Glomerular endothelial cell (primary cell): ENCODE measurements around the gene RDH8. TPM values are rescaled to one million over a fixed set of nuclear protein-coding genes. Genes with fewer than 3 reads are reported as not detected.

Source experiments
- DNase-seq: peaks from one replicate; pipeline ENCODE4 v3.0.0-alpha.2; 2011; ENCODE audit warnings: low read depth, low spot score; ENCODE audit errors: extremely low read depth
- total RNA-seq: library from RNA; depleted of rRNA; stranded (reverse); fragments of >200 nt; gene quantifications from 2 replicates; pipeline ENCODE4 v1.2.3, GENCODE V29; 2015

RDH8 gene, protein sequence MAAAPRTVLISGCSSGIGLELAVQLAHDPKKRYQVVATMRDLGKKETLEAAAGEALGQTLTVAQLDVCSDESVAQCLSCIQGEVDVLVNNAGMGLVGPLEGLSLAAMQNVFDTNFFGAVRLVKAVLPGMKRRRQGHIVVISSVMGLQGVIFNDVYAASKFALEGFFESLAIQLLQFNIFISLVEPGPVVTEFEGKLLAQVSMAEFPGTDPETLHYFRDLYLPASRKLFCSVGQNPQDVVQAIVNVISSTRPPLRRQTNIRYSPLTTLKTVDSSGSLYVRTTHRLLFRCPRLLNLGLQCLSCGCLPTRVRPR
- total RNA-seq: not detected in 2 replicates

DNA sequence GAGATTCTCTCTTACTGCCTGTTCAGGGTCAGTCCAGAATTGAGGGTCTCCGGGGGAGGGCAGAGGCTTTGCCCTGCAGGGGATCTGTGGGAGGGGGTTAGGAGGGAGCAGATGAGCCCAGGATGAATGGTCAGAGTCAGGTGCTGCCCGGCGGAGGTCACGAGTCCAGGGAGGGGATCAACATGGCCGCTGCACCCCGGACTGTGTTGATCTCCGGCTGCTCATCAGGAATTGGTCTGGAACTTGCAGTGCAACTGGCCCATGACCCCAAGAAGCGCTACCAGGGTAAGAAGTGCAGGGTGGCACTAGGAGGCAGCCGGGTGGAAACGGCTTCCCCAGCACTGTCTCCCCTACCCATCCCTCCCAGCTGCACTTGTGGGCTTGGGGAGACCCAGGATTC is at the start of gene RDH8:
Gene RDH8, plus strand, starts transcription at position 168 of the 400 bp plus-strand sequence. Its CDS starts 15 bp downstream, at position 183.
- no peak for DNase-seq

DNA sequence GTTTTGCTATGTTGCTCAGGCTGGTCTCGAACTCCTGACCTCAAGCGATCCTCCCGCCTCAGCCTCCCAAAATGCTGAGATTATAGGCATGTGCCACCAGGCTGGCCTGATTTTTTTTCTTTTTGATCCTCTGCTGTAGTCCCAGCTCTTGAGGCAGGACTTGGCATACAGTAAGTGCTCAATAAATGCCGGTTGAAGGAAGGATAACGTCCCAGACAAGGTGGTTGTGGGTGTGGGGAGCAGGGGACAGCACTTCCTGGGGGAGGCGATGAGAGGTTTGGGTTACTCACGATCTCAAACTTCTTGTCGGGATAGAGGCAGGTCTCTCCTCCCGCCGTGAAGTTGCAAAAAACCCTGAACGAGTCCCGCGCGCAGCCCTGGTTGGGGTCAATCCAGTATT is 47.3 kb upstream of the RDH8 start:
- no peak for DNase-seq

DNA sequence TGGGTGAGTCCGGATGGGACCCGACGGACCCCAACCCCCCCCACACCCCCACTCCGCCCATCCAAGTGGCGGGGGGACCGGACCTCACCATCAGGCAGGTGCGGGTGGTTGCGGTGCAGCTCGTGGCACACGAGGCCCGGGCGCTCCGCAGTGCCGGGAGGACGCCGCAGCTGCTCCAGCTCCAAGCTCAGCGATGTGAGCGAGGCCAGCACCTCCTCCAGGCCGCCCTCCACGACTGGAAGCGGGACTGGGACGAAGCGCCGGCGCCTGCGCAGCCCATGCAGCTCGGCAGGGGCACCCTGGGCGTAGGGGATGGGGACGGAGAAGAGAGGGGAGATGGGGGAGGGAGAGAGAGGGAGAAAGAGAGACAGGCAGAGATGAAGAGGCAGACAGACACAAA is 46.8 kb upstream of the RDH8 start:
- DNase-seq: no peak

DNA sequence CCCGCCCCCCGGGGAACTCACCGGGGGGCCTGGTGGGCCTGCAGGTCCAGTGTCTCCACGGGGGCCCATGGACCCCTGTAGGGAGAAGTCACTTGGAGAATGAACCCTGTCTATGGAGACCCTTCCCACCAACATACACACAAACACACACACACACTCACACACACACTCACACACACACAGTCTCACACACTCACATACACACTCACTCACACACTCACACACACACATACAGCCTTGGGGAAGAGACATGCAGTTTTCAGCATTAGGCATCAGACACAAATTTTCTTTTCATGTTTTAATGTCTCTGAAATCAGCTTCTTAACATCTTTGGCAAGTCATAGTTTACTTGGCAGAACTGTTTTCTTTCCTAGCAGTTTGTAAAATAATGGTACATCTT is 46.0 kb upstream of the RDH8 start:
- DNase-seq: no peak

DNA sequence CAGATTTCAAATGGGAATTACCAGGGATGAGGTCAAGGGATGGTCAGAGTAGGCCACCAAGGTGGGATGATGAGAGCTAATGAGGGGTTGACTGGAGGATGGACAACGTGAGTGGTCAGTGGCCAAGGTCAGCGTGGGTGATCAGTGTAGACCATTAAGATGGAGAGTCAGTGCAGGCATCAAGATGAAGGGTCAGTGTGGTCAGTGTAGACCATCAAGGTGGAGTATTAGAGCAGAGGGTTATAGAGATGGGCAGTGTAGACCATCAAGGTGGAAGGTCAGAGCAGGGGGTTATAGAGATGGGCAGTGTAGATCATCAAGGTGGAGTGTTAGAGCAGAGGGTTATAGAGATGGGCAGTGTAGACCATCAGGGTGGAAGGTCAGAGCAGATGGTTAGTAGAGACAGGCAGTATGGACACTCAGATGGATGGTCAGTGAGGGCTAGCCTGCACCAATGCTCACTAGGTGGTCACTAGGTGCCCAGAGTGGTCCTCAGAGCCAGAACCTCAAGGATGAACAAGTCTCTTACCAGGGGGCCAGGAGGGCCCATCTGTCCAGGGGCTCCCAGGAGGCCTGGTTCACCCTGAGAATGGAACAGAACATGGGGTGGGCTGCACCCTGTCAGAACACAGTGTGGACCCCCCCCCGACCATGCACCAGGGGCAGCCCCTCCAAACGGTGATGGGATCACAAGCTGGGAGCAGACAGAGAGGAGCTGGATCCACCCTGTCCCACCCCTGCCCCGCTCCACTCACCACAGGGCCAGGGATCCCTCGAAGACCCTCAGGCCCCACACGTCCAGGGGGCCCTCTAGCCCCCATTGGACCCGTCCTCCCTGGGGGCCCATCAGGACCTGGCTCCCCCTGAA is 44.2 kb upstream of the RDH8 start:
- DNase-seq: no peak

DNA sequence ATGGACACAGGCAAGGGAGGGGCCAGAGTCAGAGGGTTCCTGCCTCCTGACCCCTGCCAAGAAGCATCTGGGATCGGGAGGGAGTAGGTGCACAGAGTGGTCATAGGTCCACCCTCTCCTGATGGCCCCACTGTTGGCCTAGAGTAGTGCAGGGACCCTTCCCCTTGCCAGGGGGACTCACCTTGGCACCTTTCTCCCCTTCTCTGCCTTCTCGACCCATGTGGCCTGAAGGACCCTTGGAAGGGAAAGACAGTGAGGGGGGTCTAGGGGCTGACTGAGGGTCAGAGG is 43.7 kb upstream of the RDH8 start:
- DNase-seq: no peak

DNA sequence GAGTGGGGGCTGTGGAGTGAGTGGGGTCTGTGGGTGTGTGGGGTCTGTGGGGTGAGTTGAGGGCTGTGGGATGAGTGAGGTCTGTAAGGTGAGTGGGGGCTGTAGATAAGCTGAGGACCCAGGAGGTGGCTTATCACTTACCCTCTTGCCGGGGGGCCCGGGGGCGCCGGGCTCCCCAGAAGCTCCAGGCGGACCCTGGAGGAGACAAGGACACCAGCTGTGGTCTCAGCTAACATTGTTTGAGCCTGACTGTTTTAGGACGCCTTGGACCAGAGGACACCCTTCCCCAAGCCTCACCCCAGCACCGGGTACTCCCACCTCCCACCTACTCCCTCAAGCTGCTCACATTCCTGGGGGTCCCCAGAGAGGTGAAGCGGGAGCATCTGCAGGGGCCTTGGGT is 42.8 kb upstream of the RDH8 start:
- DNase-seq: no peak

DNA sequence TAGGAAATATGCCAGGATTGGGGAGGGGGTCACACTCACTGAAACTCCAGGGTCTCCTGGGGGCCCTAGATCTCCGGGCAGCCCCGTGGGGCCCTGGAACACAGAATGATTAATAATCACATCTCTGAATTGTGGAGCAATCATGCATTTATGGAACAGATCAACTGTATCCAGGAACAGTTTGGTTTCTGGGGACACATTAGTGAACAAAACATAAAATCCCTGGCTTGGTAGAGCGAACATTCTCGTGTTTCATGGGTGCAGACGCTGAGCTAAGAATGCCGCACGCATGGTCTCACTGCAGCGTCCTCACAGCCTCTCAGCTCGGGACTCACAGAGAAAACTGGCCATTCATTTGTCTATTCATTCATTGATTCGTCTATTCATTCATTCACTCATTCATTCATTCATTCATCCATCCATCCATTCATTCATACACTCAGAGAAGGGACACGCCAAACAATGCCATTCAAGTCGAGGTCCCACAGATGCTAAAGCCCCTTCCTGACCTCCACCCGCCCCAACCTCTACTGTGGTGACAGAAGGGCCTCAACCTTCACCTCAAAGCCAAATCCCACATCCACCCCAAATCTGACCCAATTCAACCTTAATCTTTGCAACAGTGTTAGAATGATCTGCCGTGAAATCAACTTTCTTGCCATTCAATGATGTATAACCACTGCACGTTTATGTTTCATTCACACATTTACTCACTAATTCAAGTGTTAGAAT is 42.0 kb upstream of the RDH8 start:
- DNase-seq: no peak

DNA sequence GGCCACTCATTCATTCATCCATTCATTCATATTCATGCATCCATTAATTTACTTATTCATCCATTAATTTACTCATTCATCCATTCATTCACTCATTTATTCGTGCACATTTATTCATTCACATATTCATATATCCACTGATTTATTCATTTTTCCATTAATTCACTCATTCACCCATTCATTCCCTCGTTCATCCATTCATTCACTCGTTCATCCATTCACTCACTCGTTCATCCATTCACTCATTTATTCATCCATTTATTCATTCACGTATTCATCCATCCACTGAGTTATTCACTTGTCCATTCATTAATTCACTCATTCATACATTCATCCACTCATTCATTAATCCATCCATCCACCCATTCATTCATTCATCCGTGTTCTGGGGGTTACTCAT is 41.2 kb upstream of the RDH8 start:
- no peak for DNase-seq

DNA sequence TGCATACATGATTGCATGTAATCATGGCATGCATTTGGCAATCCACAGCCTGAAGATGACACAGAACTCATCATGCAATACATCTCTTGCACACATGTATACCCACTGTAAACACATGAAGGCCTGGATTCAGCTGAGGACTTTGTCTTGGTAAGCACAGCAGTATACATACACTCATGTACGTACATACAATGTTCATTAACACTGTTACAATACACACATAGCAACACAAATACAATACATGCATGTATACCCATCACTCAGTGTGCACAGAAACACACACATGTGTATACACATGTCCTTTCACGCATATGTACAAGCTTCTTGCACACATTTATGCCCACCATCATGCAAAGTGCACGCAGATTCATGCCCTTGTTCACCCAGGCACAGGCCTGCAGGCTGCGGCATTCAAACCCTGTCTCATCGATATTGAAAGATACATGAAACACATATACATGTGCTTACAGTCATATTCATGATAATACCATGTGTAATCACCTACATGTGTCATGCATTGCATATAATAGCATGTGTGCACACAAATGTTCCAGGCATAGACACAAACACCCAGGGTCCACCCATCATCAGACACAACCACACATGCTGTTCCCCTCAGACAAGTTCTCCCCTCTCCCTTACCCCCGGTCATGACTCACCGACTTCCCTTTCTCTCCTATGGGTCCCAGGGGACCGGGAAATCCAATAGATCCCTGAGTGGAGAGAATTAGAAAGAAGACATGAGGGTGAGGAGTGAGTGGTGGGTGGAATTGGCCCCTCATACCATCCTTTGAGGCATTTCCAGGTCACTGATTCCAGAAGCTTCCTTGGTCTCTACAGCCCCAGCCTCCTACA is 31.6 kb upstream of the RDH8 start:
- no peak for DNase-seq

DNA sequence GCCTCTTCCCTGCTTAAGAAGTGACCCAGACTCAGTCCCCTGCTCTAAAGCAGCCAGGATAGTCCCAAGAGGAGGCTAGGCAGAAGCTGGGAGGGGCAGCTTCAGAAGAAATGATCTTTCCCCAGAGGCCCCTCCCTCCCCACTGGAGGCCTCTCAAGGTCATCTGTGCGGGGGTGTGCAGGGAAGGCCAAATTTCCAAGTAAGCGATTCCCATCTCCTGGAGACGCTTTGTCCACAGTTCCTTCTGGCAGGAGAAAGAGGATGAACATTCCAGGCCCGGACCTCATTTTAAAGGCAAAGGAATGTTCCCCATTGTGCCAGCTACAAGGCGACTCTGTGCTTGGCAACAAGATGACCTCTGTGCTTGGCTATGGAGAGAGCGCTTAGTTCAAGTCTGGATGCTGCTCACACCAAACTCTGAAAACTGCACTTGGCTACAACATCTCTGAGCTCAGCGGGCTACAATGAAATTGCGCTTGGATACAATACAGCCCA is 26.4 kb upstream of the RDH8 start:
- no peak for DNase-seq

DNA sequence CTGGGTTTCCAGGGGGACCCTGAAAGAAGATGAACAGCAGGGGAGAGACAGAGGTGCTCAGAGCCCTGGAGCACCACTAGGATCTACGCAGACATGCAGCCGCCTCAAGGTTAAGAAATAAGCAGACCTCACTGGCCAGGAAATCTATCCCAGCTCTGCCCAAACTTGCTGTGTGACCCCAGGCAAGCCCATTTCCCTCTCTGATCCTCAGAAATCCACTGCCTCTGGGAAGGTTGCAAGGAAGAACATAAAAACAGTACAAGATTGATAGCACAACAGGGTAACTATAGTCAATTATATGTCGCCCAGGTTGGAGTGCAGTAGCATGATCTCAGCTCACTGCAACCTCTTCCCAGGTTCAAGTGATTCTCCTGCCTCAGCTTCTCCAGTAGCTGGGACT is 23.8 kb upstream of the RDH8 start:
- DNase-seq: no peak

DNA sequence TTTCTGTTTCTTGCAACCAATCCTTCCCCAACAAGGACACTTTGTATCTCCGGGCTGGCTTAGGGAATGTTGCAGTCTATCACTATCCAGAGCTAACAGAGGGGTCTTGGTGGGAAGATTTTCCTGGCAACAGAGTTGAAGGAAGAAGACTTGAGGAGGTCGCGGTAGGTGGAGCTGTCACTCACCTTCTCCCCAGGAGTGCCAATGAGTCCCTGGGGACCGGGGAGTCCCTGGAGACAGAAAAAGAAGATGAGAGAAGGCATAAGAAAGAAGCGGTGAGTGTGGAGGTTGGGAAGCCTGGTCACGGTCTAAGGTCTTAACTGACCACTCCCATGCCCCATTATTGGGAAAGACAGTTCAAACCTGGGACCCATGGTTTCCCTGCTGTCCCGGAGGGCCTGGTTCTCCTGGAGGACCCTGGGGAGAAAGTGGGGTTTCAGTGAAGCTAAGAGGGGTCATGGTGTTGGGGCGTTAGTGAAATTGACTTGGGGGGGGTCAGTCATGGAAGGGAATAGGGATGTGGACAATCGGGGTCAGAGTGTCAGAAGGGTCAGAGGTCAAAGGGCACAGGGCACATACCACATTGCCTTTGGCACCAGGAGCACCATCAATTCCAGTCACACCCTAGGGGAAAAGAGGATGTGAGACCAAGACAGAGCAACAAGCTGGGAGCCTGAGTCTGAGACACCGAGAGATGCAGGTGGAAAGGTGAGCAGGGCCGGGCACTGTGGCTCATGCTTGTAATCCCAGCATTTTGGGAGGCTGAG is 21.7 kb upstream of the RDH8 start:
- DNase-seq: no peak

DNA sequence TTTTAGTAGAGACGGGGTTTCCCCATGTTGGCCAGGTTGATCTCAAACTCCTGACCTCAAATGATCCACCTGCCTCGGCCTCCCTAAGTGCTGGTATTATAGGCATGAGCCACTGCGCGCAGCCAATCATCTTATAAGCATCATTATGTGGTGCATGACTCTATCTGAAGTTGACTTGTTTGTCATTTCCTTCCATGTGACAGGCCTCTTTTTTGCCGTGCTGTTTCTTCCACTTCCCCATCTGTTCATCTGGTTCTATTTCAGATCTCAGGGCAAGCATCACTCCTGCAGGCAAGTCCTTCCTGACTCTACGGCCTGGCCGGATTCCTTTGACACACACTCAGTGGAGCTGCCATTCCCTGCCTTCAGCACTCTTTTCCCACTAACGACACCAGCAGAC is 18.2 kb upstream of the RDH8 start:
- no peak for DNase-seq

DNA sequence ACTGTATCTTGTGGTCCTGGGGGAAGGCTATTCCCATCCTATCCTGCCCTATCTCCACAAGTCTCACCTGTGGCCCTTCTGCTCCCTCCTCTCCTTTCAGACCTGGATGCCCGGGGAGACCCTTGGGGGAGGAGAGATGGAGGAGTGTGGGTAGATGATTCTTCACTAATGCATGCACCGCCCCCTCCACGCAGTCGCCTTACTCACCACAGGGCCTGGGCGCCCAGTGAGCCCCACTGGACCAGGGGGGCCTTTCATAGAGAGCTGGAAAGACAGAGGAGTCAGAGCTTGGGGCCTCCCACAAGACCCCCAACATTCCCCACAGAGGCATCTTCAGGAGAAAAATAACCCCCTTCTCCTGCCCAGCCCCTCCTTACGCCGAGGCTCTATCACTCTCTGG is 17.3 kb upstream of the RDH8 start:
- no peak for DNase-seq

DNA sequence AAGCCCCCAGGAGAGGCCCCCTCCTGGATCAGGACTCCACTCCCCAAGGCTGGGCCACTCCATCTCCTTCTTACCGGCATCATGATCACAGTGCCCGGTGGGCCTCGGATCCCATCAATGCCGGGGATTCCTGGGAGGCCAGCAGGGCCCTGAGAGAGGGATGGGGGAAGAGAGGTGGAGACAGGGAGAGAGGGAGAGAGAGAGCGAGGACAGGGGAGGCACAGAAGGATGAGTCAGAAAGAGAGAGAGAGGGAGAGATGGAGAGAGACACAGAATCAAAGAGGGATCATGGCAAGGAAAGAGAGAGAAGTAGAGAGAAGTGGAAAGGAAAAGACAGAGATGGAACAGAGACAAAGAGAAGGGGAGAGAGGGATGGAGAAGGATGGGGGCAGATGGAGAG is 16.7 kb upstream of the RDH8 start:
- DNase-seq: no peak

DNA sequence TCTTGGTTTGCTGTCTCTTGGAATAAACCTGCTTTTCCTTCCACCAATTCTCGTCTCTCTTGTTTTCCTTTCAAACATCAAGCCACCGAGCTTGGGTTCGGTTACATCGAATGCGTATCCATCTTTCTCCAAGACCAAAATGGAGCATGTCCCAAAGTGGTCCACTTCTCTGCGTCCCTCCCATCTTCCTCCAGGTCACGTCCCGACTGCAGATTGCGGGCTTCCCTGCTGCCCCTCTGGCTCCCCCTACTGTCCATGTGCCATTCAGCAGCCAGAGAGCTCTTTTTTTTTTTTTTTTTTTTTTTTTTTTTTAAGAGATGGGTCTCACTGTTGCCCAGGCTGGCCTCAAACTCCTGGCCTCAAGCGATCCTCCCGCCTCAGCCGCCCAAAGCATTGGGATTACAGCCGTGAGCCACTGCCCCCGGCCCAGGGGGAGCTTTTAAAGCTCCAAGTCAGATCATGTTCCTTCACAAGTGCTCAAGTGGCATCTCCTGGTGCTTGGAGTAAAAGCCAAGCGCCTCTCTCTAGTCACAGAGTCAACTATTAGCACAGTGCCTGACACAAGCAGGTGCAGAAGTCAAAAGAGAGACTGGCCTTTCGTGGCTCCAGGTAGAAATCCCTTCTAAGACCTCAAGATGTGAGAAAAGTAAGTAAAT is 13.0 kb upstream of the RDH8 start:
- DNase-seq: no peak

DNA sequence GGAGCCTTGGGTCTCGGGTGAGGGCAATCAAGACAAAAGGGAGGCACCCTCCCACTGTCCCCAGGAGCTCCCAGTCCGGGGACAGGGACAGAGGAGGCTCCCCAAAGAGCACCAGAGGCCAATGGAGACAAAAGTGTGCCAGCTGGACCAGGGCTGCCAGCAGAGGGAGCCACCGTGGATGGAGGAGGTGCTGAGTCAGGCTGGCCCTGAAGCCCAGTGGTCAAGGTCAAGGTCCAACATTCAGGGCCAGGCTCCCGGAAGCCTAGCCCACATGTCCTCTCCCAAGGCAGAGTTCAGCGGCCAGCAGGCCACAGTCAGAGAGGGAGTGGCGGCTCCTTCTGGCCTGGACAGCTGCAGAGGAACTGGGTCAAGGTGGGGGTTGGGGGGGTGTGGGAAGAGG is 11.4 kb upstream of the RDH8 start:
- no peak for DNase-seq

DNA sequence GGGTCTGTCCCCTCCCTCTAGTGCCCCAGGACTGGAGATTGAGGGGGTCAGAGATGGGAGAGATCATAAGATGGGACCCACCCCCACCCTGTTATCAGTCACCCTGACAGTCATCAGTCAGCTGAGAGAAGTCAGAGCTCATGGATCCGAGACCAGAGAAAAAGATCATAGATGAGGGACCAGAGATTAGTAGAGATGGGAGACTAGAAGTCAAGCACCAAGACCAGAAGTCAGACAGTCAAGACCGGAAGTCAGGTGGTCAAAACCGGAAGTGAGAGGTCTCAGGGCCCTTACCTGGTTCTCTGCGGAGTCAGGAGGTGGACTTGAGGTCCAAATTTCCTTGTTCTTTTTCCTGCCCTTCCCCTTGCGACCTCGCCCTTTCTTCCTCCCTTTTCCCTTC is 10.0 kb upstream of the RDH8 start:
- no peak for DNase-seq
